Activated T-helper 2 cell treated with anti-CD3 and anti-CD28 coated beads, Interferon-gamma antibody, Interleukin-2, Interleukin-4, amounts not matched to agents 10 μg/mL and 5 μg/mL and 100 μg/mL, durations not matched to agents 14 hours and 24 hours and 36 hours (primary cell): ENCODE data around the gene POTEJ. TPM values are rescaled to one million over a fixed set of nuclear protein-coding genes. Genes with fewer than 3 reads are reported as not detected.

Source experiments
- total RNA-seq: library from RNA; stranded (reverse); gene quantifications from 2 replicates; pipeline ENCODE4 v1.2.3, GENCODE V29; 2022

The POTEJ gene
- total RNA-seq, 1 donor from 2014 or later, result not detected

Other genes with a start within 250 kb of the POTEJ start
- gene POTEI, start 102.1 kb upstream of the POTEJ start, total RNA-seq, result not detected in 2 replicates
- gene CFC1B, start 90.2 kb upstream of the POTEJ start, total RNA-seq, result not detected in 2 replicates
- not detected in 2 replicates for gene CFC1, start 11.9 kb upstream of the POTEJ start, total RNA-seq
- not detected in 2 replicates for gene GPR148, start 117.6 kb downstream of the POTEJ start, total RNA-seq
- not detected in 2 replicates for gene AMER3, start 144.1 kb downstream of the POTEJ start, total RNA-seq
- gene ARHGEF4, start 225.5 kb downstream of the POTEJ start, total RNA-seq, result 0.11 and 0.30 TPM in 2 replicates